Pancreas (tissue), 10 donors: ENCODE data around the gene NRP1. TPM values are rescaled to one million over a fixed set of nuclear protein-coding genes. Genes with fewer than 3 reads are reported as not detected.

ENCODE experiments used
- ATAC-seq, 4 donors: fragments of 200-7000 bp; cut with Tn5 transposase; one replicate each; pipeline versions ENCODE4 v1.8.0 to v1.9.1; 2020; ENCODE audit warnings: mild to moderate bottlenecking in 4 of 4, moderate library complexity in 4 of 4
- DNase-seq, 6 donors: peaks; one replicate each; pipeline ENCODE4 v3.0.0-alpha.2; 2020
- FAIRE-seq: peaks from 2 replicates; lab custom pipeline; 2012; peaks lifted over from hg19 to GRCh38; lab: Jason Lieb, UNC
- H3K27ac ChIP-seq, 4 donors: fragments of 200-600 bp; sonication (generic); 1 replicate in 3 of 4; 2 replicates in 1 of 4; pipeline versions ENCODE4 v1.5.0 to v1.8.0; 2020
- H3K27me3 ChIP-seq, 4 donors: fragments of 200-600 bp; one replicate each; pipeline ENCODE4 v1.8.0; 2021
- H3K36me3 ChIP-seq, 3 donors: fragments of 200-600 bp; sonication (generic) in 1 of 3; one replicate each; pipeline versions ENCODE4 v1.5.0 to v1.8.0; 2020 to 2021
- H3K4me1 ChIP-seq, 3 donors: fragments of 200-600 bp; one replicate each; pipeline ENCODE4 v1.8.0; 2021
- H3K4me3 ChIP-seq, 4 donors: fragments of 200-600 bp; sonication (generic) in 2 of 4; one replicate each; pipeline versions ENCODE4 v1.5.0 to v1.8.0; 2020 to 2021
- H3K9me3 ChIP-seq, 4 donors: fragments of 200-600 bp; one replicate each; pipeline ENCODE4 v1.8.0; 2021
- CTCF ChIP-seq, 4 donors: fragments of 200-600 bp; sonication (generic) in 3 of 4; IDR thresholded peaks; one replicate each; pipeline versions ENCODE4 v1.5.0 to v1.8.0; 2021; ENCODE audit warnings: antibody characterized with exemption in 4 of 4
- WGBS, 2 donors: extraction: QIAGEN DNeasy Blood & Tissue Kit; methylation state at CpG; one replicate each; pipeline ENCODE4 v1.1.7; 2013; 5-methylcytosine and 5-hydroxymethylcytosine counted together
- intact Hi-C, 3 donors: fragments of 100-400 bp; cut with DNase I; formaldehyde crosslinking; loops; one replicate each; pipeline versions ENCODE4 v1.11.1 to v1.14.2; 2022
- polyA plus RNA-seq, 2 donors: library from polyadenylated mRNA; stranded (reverse); fragments of 200-250 nt; gene quantifications; one replicate each; pipeline ENCODE4 v1.2.3, GENCODE V29; 2013
- total RNA-seq, 6 donors: library from RNA; stranded (reverse); fragmentation: NEBNext Ultra II Directional in 4 of 6; extraction: Animal tissue kit (Norgen Biotek cat#: 25700) in 4 of 6; gene quantifications; one replicate each; pipeline versions ENCODE4 v1.2.1 to v1.2.4, GENCODE V29; 2021 to 2023
- donor health status: healthy with polysubstance abuse.
- donor health status: DM: no; HTN: no; CAD: no; lungs with moderate emphysema.
- donor health status: DM: no; HTN: no; CAD: no.
- donor health status: control.
- donor health status: control.
- donor health status: Bipolar disorder and iron deficiency.
- donor health status: DM: yes; HTN: yes; CAD: no.
- donor health status: DM: no; HTN: no; CAD: no.
- donor health status: DM: no; HTN: no; CAD: no.
- donor health status: DM: yes; HTN: yes; CAD: no.

Gene NRP1
- total and polyA plus RNA-seq, 8 donors = 12.0 to 56.4 (median 28.4) TPM

- Histone ChIP-seq H3K36me3 (peaks cover 0 to 11% (median 0%) of the 10 kb centered on the region in 3 donors), H3K9me3 (no peaks in the 10 kb centered on the region), H3K4me1 (peaks cover 0 to 13% (median 9%) of the 10 kb centered on the region in 3 donors), H3K27ac (no peak overlapping the region), H3K4me3 (no peak overlapping the region), H3K27me3 (no peaks in the 10 kb centered on the region)
- no peak for TF ChIP-seq CTCF (IDR thresholded peaks at IDR 0.05)
- intact Hi-C loops = no loop called here
- WGBS, 2 donors = 91 to 95% methylated on average over 1 of the region's 1 CpG
- FAIRE-seq = no peak
- no peak for DNase-seq
- ATAC-seq = no peak
Measured at GRCh38 chr10:33190406-33190805, 144.1 kb downstream of the NRP1 start.

- H3K36me3 ChIP-seq = peaks cover 0 to 13% (median 0%) of the 10 kb centered on the region in 3 donors
- no peaks in the 10 kb centered on the region for H3K9me3 ChIP-seq
- intact Hi-C loops = no loop called here
- TF ChIP-seq CTCF (IDR thresholded peaks at IDR 0.05) = no peak
- H3K4me1 ChIP-seq = peaks cover 0 to 13% (median 9%) of the 10 kb centered on the region in 3 donors
- no peaks in the 10 kb centered on the region for H3K27me3 ChIP-seq
- FAIRE-seq = no peak
- WGBS, 2 donors = 89 to 94% methylated on average over 8 of the region's 8 CpGs
- H3K4me3 ChIP-seq = no peak overlapping the region
- no peak for ATAC-seq
- DNase-seq = no peak
- H3K27ac ChIP-seq = no peak overlapping the region
Measured at GRCh38 chr10:33189808-33190207, 144.7 kb downstream of the NRP1 start.

- intact Hi-C loops = no loop called here
- H3K4me1 ChIP-seq = peaks cover 0 to 13% (median 8%) of the 10 kb centered on the region in 3 donors
- DNase-seq (no peak), ATAC-seq (no peak), FAIRE-seq (no peak)
- WGBS, 2 donors = 87 to 92% methylated on average over 6 of the region's 6 CpGs
- H3K27ac ChIP-seq = no peak overlapping the region
- H3K36me3 ChIP-seq = peaks cover 0 to 13% (median 0%) of the 10 kb centered on the region in 3 donors
- no peak overlapping the region for H3K4me3 ChIP-seq
- no peak for TF ChIP-seq CTCF (IDR thresholded peaks at IDR 0.05)
- no peaks in the 10 kb centered on the region for H3K9me3 ChIP-seq
- H3K27me3 ChIP-seq = no peaks in the 10 kb centered on the region
Measured at GRCh38 chr10:33189363-33189762, 145.1 kb downstream of the NRP1 start.

GRCh38 chr10:33187427-33187999 lies 147.0 kb downstream of the NRP1 start:
- no peak overlapping the region for H3K27ac ChIP-seq
- peak in 3 of 6 donors; percentile 33 to 48 (median 44) for DNase-seq
- H3K9me3 ChIP-seq = no peaks in the 10 kb centered on the region
- intact Hi-C loops = no loop called here
- peaks cover 0 to 4% (median 0%) of the 10 kb centered on the region in 3 donors for H3K4me1 ChIP-seq
- peak; percentile 69 to 87 (median 76) for ATAC-seq
- TF ChIP-seq CTCF (IDR thresholded peaks at IDR 0.05) = no peak
- 36 to 41% methylated on average over 9 of the region's 9 CpGs for WGBS, 2 donors
- H3K36me3 ChIP-seq = peaks cover 0 to 13% (median 0%) of the 10 kb centered on the region in 3 donors
- FAIRE-seq = no peak
- no peak overlapping the region for H3K4me3 ChIP-seq
- H3K27me3 ChIP-seq = no peaks in the 10 kb centered on the region

GRCh38 chr10:33186150-33186549 lies 148.3 kb downstream of the NRP1 start:
- H3K36me3 ChIP-seq = peaks cover 0 to 6% (median 0%) of the 10 kb centered on the region in 3 donors
- no peak for FAIRE-seq

More at GRCh38 chr10:33186150-33186549, 148.3 kb downstream of the NRP1 start:
- Histone ChIP-seq H3K27ac (no peak overlapping the region), H3K4me3 (no peak overlapping the region), H3K9me3 (no peaks in the 10 kb centered on the region), H3K27me3 (no peaks in the 10 kb centered on the region), H3K4me1 (peaks cover 0 to 4% (median 0%) of the 10 kb centered on the region in 3 donors)
- DNase-seq (no peak), ATAC-seq (no peak)
- WGBS, 2 donors = 75 to 87% methylated on average over 7 of the region's 7 CpGs
- no peak for TF ChIP-seq CTCF (IDR thresholded peaks at IDR 0.05)
- intact Hi-C loops = no loop called here
